GM18951 (cell line): Measurements from ENCODE around the gene DYNLL1.
"Not testable (repeated sequence)": the region's sequence is repeated elsewhere in the genome, so short reads cannot be mapped to it uniquely, and the experiment has no call there.

Experiments
- POLR2A ChIP-seq: IDR thresholded peaks from 4 replicates; pipeline ENCODE4 v1.6.1; 2011; ENCODE audit warnings: mild to moderate bottlenecking; ENCODE audit not compliant: insufficient read length, insufficient read depth; ENCODE audit errors: extremely low read depth
- in situ Hi-C: fragments of 300-500 bp; cut with MboI; formaldehyde crosslinking; loops from one replicate; pipeline ENCODE4 v1.12.0; 2022; ENCODE audit warnings: low sequenced_read_pairs, mixed read lengths, inconsistent platforms; ENCODE audit not compliant: unreplicated experiment

The DYNLL1 gene

GRCh38 chr12:120495731-120496412 lies at the start of gene DYNLL1:
TSS of gene DYNLL1 (plus strand) at chr12:120496113. CDS start at chr12:120496422, 309 bp downstream.
- TF ChIP-seq POLR2A, result peak; percentile 98
- in situ Hi-C loops, result no loop called here

GRCh38 chr12:120446844-120447178 lies 49.1 kb upstream of the DYNLL1 start:
- in situ Hi-C loops, result not testable (repeated sequence)

- in situ Hi-C loops, result no loop called here
- TF ChIP-seq POLR2A, result no peak
Measured at GRCh38 chr12:120447992-120448391, 47.9 kb upstream of the DYNLL1 start.

- in situ Hi-C loops, result not testable (repeated sequence)
Measured at GRCh38 chr12:120452524-120452923, 43.4 kb upstream of the DYNLL1 start.

- no peak for TF ChIP-seq POLR2A
- in situ Hi-C loops, result no loop called here
Measured at GRCh38 chr12:120453060-120453750, 42.7 kb upstream of the DYNLL1 start.

- no peak for TF ChIP-seq POLR2A
- in situ Hi-C loops, result no loop called here
Measured at GRCh38 chr12:120453977-120454376, 41.9 kb upstream of the DYNLL1 start.

GRCh38 chr12:120455302-120455701 lies 40.6 kb upstream of the DYNLL1 start:
- no peak for TF ChIP-seq POLR2A
- in situ Hi-C loops, result no loop called here

- in situ Hi-C loops, result no loop called here
- no peak for TF ChIP-seq POLR2A
Measured at GRCh38 chr12:120457133-120457532, 38.8 kb upstream of the DYNLL1 start.

- in situ Hi-C loops, result no loop called here
- TF ChIP-seq POLR2A, result no peak
Measured at GRCh38 chr12:120460157-120460556, 35.8 kb upstream of the DYNLL1 start.

GRCh38 chr12:120462099-120462640 lies 33.7 kb upstream of the DYNLL1 start:
- no peak for TF ChIP-seq POLR2A
- in situ Hi-C loops, result no loop called here

GRCh38 chr12:120463712-120464111 lies 32.2 kb upstream of the DYNLL1 start:
- in situ Hi-C loops, result no loop called here
- TF ChIP-seq POLR2A, result peak; percentile 20

GRCh38 chr12:120465756-120466155 lies 30.2 kb upstream of the DYNLL1 start:
- in situ Hi-C loops, result no loop called here
- no peak for TF ChIP-seq POLR2A

GRCh38 chr12:120466560-120467315 lies 29.2 kb upstream of the DYNLL1 start:
- TF ChIP-seq POLR2A, result no peak
- in situ Hi-C loops, result no loop called here

GRCh38 chr12:120467439-120467838 lies 28.5 kb upstream of the DYNLL1 start:
- in situ Hi-C loops, result no loop called here
- no peak for TF ChIP-seq POLR2A

GRCh38 chr12:120468325-120468820 lies 27.5 kb upstream of the DYNLL1 start:
- in situ Hi-C loops, result no loop called here
- peak; percentile 19 for TF ChIP-seq POLR2A
